ENCODE results near the gene DDX42.

Gene DDX42

DNA sequence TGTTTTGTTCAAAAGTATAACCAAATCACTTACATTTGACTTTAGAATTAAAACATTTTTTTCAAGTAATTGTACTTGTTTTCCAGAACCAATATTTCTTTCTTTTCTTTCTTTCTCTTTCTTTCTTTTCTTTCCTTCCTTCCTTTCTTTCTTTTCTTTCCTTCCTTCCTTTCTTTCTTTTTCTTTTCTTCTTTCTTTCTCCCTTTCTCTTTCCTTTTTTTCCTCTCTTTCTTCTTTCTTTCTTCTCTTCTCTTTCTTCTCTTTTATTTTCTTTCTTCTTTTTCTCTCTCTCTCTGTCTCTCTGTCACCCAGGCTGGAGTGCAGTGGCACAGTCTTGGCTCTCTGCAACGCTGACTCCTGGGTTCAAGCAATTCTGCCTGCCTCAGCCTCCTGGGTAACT, 26.8 kb downstream of the DDX42 start:
- H3F3A ChIP-seq (ENCODE audit: insufficient read depth, low read length): no peaks in the 10 kb centered on the region

DNA sequence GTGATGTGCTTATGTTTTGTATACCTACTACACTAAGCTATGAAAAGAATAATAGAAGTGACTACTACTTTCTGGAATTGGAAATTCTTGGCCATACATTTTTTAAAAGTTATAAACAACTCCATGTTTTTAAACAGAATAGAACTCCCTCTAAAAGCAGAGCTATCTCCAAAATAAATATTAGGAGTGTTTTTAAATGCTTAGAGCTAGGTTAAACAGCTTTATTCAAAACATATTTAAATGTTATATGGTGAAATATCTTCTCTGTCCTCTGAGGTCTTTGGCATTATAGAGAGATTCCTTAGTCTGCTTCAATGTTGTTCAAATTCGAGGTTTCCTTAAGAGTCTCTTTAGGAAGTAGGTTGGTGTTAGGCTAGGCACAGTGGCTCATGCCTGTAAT, 30.4 kb downstream of the DDX42 start:
- H3F3A ChIP-seq (ENCODE audit: insufficient read depth, low read length): no peaks in the 10 kb centered on the region
- H3K27me3 ChIP-seq (replicated peaks; ENCODE audit: insufficient read depth, low read length): no peaks in the 10 kb centered on the region
- H3K4me2 ChIP-seq (ENCODE audit: low read depth, low read length): no peak overlapping the region
- no peaks in the 10 kb centered on the region for H4K20me1 ChIP-seq (ENCODE audit: insufficient read depth, low read length)
- peaks cover 36% of the 10 kb centered on the region for H3K36me3 ChIP-seq (replicated peaks; ENCODE audit: insufficient read depth, low read length)
- H3K9me3 ChIP-seq (replicated peaks; ENCODE audit: insufficient read depth, low read length): no peaks in the 10 kb centered on the region
- no peak overlapping the region for H3K4me3 ChIP-seq (ENCODE audit: low read length)
- no peaks in the 10 kb centered on the region for H3K9me2 ChIP-seq (replicated peaks; ENCODE audit: insufficient read depth, low read length)
- H3K4me1 ChIP-seq (ENCODE audit: low read length): no peaks in the 10 kb centered on the region
- H3K9ac ChIP-seq (ENCODE audit: low read length): no peak overlapping the region
- TF ChIP-seq EZH2phosphoT487 (IDR thresholded peaks at IDR 0.05; ENCODE audit: low read length) (no peak), EZH2 (optimal IDR thresholded peaks at IDR 0.05; ENCODE audit: low read depth, low read length) (no peak)
- TF ChIP-seq, protein P1, sequence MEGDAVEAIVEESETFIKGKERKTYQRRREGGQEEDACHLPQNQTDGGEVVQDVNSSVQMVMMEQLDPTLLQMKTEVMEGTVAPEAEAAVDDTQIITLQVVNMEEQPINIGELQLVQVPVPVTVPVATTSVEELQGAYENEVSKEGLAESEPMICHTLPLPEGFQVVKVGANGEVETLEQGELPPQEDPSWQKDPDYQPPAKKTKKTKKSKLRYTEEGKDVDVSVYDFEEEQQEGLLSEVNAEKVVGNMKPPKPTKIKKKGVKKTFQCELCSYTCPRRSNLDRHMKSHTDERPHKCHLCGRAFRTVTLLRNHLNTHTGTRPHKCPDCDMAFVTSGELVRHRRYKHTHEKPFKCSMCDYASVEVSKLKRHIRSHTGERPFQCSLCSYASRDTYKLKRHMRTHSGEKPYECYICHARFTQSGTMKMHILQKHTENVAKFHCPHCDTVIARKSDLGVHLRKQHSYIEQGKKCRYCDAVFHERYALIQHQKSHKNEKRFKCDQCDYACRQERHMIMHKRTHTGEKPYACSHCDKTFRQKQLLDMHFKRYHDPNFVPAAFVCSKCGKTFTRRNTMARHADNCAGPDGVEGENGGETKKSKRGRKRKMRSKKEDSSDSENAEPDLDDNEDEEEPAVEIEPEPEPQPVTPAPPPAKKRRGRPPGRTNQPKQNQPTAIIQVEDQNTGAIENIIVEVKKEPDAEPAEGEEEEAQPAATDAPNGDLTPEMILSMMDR (IDR thresholded peaks at IDR 0.05; ENCODE audit: low read length): no peak
- H3K79me2 ChIP-seq (ENCODE audit: low read length): peaks cover 24% of the 10 kb centered on the region
- no peak for DNase-seq
- H3K27ac ChIP-seq (ENCODE audit: low read length): no peak overlapping the region
- H2AFZ ChIP-seq (ENCODE audit: low read length): no peak overlapping the region

More for the DNA sequence above, 26.8 kb downstream of the DDX42 start:
- Histone ChIP-seq H3K79me2 (ENCODE audit: low read length) (peaks cover 54% of the 10 kb centered on the region), H3K4me2 (ENCODE audit: low read depth, low read length) (no peak overlapping the region), H3K9me2 (replicated peaks; ENCODE audit: insufficient read depth, low read length) (no peaks in the 10 kb centered on the region), H3K4me1 (ENCODE audit: low read length) (no peaks in the 10 kb centered on the region), H3K4me3 (ENCODE audit: low read length) (no peak overlapping the region), H3K27ac (ENCODE audit: low read length) (no peak overlapping the region), H3K9ac (ENCODE audit: low read length) (no peak overlapping the region), H4K20me1 (ENCODE audit: insufficient read depth, low read length) (no peaks in the 10 kb centered on the region), H3K36me3 (replicated peaks; ENCODE audit: insufficient read depth, low read length) (peaks cover 29% of the 10 kb centered on the region), H3K27me3 (replicated peaks; ENCODE audit: insufficient read depth, low read length) (no peaks in the 10 kb centered on the region), H3K9me3 (replicated peaks; ENCODE audit: insufficient read depth, low read length) (no peaks in the 10 kb centered on the region), H2AFZ (ENCODE audit: low read length) (no peak overlapping the region)
- no peak for DNase-seq
- TF ChIP-seq, protein P1 (IDR thresholded peaks at IDR 0.05; ENCODE audit: low read length): no peak
- no peak for TF ChIP-seq EZH2 (optimal IDR thresholded peaks at IDR 0.05; ENCODE audit: low read depth, low read length)
- no peak for TF ChIP-seq EZH2phosphoT487 (IDR thresholded peaks at IDR 0.05; ENCODE audit: low read length)

DNA sequence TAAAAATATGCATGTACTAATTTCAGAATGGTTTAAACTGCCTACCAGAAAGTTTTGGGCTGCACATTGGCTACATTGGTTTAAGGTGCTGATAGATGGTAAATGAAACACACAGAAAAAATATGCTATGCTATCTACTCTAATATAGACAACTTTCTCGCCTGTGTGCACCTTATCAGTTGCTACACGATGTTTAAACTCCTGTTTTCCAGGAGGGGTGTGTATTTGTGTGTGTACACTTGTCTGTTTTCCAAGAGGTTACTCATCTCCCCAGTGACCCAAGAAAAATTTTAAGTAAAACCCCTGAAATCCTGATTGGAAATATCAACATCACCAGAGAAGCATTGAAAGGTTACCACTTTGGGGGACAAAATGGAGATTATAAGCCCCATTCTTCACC, 31.6 kb downstream of the DDX42 start:
- Histone ChIP-seq H4K20me1 (ENCODE audit: insufficient read depth, low read length) (no peaks in the 10 kb centered on the region), H3K4me2 (ENCODE audit: low read depth, low read length) (no peak overlapping the region), H3K27ac (ENCODE audit: low read length) (no peak overlapping the region), H3K4me3 (ENCODE audit: low read length) (no peak overlapping the region), H2AFZ (ENCODE audit: low read length) (no peak overlapping the region), H3F3A (ENCODE audit: insufficient read depth, low read length) (no peaks in the 10 kb centered on the region), H3K9ac (ENCODE audit: low read length) (no peak overlapping the region), H3K9me2 (replicated peaks; ENCODE audit: insufficient read depth, low read length) (no peaks in the 10 kb centered on the region), H3K4me1 (ENCODE audit: low read length) (no peaks in the 10 kb centered on the region), H3K27me3 (replicated peaks; ENCODE audit: insufficient read depth, low read length) (no peaks in the 10 kb centered on the region), H3K79me2 (ENCODE audit: low read length) (peaks cover 13% of the 10 kb centered on the region; the same call in 1 of the 2 replicates), H3K9me3 (replicated peaks; ENCODE audit: insufficient read depth, low read length) (no peaks in the 10 kb centered on the region), H3K36me3 (replicated peaks; ENCODE audit: insufficient read depth, low read length) (peaks cover 24% of the 10 kb centered on the region)
- no peak for DNase-seq
- TF ChIP-seq EZH2phosphoT487 (IDR thresholded peaks at IDR 0.05; ENCODE audit: low read length) (no peak), EZH2 (optimal IDR thresholded peaks at IDR 0.05; ENCODE audit: low read depth, low read length) (no peak)
- TF ChIP-seq, protein P1 (IDR thresholded peaks at IDR 0.05; ENCODE audit: low read length): no peak

Data from MM.1S (cell line).